Neutrophil (primary cell): Measurements from ENCODE around the gene AATK.

Experiments used
- H3K27ac ChIP-seq: fragments of 200-600 bp; sonication (generic); 2 replicates; pipeline ENCODE4 v1.5.1; 2016; ENCODE audit warnings: mild to moderate bottlenecking, moderate library complexity
- H3K27me3 ChIP-seq: fragments of 200-600 bp; sonication (generic); 2 replicates; pipeline ENCODE4 v1.6.0; 2016; ENCODE audit warnings: mild to moderate bottlenecking
- H3K36me3 ChIP-seq: fragments of 200-600 bp; sonication (generic); 2 replicates; pipeline ENCODE4 v1.5.1; 2017
- H3K4me1 ChIP-seq, 2 experiments: fragments of 200-600 bp in 1 of 2; sonication (generic) in 1 of 2; 1 replicate in 1 of 2; 2 replicates in 1 of 2; pipeline versions ENCODE4 v1.5.1 to v1.6.1; 2013 to 2016; ENCODE audit warnings: low read depth in 1 of 2, low read length in 1 of 2, mild to moderate bottlenecking in 1 of 2, moderate library complexity in 1 of 2; ENCODE audit not compliant: control insufficient read depth in 1 of 2, insufficient read depth in 1 of 2
- H3K4me3 ChIP-seq, 2 experiments: fragments of 200-600 bp in 1 of 2; sonication (generic) in 1 of 2; 1 replicate in 1 of 2; 2 replicates in 1 of 2; pipeline ENCODE4 v1.5.1; 2013 to 2016; ENCODE audit warnings: low read depth in 1 of 2, low read length in 1 of 2, mild to moderate bottlenecking in 1 of 2, moderate library complexity in 1 of 2
- H3K9me3 ChIP-seq: fragments of 200-600 bp; sonication (generic); 2 replicates; pipeline ENCODE4 v1.5.1; 2016
- TF ChIP-seq, protein P1 (sequence below): fragments of 200-600 bp; sonication (generic); IDR thresholded peaks from 2 replicates; pipeline ENCODE4 v1.5.1; 2016; ENCODE audit warnings: antibody characterized with exemption

The AATK gene

DNA sequence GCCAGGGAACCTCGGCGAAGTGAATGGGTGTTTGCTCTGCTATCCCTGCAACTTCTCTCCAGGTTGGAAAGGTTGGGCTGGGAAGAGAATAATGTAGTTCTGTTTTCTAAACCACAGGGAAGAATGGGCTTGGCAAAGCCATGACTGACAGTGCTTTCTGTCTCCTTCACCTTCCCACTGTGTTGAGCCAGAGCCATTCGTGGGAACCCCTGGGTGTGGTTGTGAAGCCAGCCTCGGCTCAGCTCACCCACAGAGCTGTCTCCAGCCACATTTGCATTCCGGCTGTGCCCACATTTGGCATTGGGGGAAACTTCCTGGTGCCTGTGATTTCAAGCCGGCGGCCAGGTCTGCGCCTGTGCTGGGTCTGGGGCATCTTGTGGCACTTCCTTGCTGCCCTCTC lies 91.1 kb downstream of the AATK start:
- TF ChIP-seq, protein P1, sequence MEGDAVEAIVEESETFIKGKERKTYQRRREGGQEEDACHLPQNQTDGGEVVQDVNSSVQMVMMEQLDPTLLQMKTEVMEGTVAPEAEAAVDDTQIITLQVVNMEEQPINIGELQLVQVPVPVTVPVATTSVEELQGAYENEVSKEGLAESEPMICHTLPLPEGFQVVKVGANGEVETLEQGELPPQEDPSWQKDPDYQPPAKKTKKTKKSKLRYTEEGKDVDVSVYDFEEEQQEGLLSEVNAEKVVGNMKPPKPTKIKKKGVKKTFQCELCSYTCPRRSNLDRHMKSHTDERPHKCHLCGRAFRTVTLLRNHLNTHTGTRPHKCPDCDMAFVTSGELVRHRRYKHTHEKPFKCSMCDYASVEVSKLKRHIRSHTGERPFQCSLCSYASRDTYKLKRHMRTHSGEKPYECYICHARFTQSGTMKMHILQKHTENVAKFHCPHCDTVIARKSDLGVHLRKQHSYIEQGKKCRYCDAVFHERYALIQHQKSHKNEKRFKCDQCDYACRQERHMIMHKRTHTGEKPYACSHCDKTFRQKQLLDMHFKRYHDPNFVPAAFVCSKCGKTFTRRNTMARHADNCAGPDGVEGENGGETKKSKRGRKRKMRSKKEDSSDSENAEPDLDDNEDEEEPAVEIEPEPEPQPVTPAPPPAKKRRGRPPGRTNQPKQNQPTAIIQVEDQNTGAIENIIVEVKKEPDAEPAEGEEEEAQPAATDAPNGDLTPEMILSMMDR: no peak
- H3K4me3 ChIP-seq: no peak overlapping the region
- H3K27ac ChIP-seq: no peak overlapping the region
- peaks cover 16 to 19% of the 10 kb centered on the region in 2 experiments for H3K4me1 ChIP-seq
- no peaks in the 10 kb centered on the region for H3K36me3 ChIP-seq
- H3K27me3 ChIP-seq: no peaks in the 10 kb centered on the region
- H3K9me3 ChIP-seq: no peaks in the 10 kb centered on the region

DNA sequence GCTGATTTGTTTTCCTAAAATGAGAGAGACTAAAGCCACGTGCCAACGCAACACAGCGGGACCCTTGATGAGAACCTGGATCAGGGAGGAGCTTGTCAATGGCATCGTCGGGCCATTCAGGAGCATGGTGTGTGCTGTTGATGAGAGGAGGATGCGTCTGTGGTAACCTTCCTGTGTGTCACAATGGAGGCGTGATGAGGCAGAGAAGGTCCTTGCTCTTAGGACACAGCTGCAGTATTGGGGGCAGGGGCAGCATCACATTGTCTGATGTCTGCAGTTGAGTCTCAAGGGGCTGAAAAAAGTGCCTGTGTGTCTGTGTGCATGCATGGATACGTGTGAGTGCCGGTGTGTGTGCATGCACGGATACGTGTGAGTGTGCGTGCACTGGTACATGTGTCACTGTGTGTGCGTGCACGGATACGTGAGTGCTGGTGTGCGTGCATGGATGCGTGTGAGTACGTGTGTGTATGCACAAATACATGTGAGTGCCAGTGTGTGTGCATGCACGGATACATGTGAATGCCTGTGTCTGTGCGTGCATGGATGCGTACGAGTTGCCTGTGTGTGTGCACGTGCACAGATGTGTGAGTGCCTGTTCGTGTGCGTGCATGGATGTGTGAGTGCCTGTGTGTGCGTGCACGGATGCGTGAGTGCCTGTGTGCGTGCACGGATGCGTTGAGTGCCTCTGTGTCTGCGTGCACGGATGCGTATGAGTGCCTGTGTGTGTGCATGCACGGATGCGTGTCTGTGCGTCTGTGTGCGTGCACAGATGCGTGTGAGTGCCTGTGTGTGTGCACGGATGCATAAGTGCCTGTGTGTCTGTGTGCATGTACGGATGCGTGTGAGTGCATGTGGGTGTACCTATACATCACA lies 91.8 kb downstream of the AATK start:
- Histone ChIP-seq H3K4me3 (no peak overlapping the region), H3K9me3 (no peaks in the 10 kb centered on the region), H3K27ac (no peak overlapping the region), H3K27me3 (no peaks in the 10 kb centered on the region), H3K36me3 (no peaks in the 10 kb centered on the region), H3K4me1 (peaks cover 16 to 19% of the 10 kb centered on the region in 2 experiments)
- TF ChIP-seq, protein P1: no peak

- no peaks in the 10 kb centered on the region for H3K27me3 ChIP-seq
- no peaks in the 10 kb centered on the region for H3K9me3 ChIP-seq
- H3K27ac ChIP-seq: no peak overlapping the region
- H3K4me3 ChIP-seq: no peak overlapping the region
- TF ChIP-seq, protein P1: no peak
- no peaks in the 10 kb centered on the region for H3K36me3 ChIP-seq
- H3K4me1 ChIP-seq: peaks cover 16 to 19% of the 10 kb centered on the region in 2 experiments
These were observed 94.0 kb downstream of the AATK start for GRCh38 chr17:81071761-81072741.

DNA sequence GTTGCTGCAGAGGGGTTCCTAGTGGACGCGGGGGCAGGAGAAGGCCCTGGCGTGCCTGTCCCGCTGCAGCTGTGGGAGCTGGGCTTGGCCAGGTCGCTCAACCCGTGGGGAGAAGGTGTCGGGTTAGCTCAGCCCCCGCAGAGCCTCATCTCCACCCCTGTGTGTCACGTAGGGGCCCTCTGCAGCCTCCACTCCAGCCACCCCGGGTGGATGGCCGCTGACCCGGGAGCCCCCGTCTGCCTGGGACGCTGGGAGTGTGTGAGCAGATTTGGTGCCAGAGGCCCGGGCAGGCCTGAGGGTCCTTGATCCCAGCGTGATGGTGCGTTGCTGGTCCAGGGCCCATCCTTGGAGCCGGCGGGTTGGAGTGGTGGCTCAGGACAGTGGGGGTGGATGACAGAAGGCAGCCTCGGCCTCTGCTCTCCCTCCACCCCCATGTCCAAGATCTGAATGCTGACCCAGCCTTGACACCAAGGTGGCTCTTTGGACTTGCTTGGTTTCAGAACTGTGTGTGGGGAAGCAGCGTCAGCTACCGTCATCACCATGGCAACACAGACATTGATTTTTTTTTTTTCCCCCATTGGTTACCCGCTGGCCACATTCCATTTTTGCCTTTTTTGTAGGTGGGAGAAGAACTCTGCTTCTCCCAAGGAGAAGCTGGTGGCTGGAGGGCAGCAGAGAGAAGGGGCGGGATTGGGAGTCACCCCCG lies 95.3 kb downstream of the AATK start:
- Histone ChIP-seq H3K9me3 (no peaks in the 10 kb centered on the region), H3K36me3 (no peaks in the 10 kb centered on the region), H3K4me1 (peaks cover 16 to 19% of the 10 kb centered on the region in 2 experiments), H3K27me3 (no peaks in the 10 kb centered on the region), H3K4me3 (no peak overlapping the region), H3K27ac (no peak overlapping the region)
- TF ChIP-seq, protein P1: no peak

GRCh38 chr17:81069135-81069645 lies 96.8 kb downstream of the AATK start:
- Histone ChIP-seq H3K4me1 (peaks cover 10 to 11% of the 10 kb centered on the region in 2 experiments), H3K27me3 (no peaks in the 10 kb centered on the region), H3K9me3 (no peaks in the 10 kb centered on the region), H3K4me3 (no peak overlapping the region), H3K36me3 (no peaks in the 10 kb centered on the region), H3K27ac (no peak overlapping the region)
- TF ChIP-seq, protein P1: no peak
